Stimulated activated CD8-positive, alpha-beta memory T cell treated with anti-CD3 and anti-CD28 coated beads, Interleukin-4, amount 100 ng/mL, for 4 hours (primary cell): ENCODE results near the gene RNF225.
"Not testable (repeated sequence)": the region's sequence is repeated elsewhere in the genome, so short reads cannot be mapped to it uniquely, and the experiment has no call there.

Source experiments
- DNase-seq, 2 donors: peaks; one replicate each; pipeline ENCODE4 v3.0.0-alpha.2; 2020; ENCODE audit warnings: low read depth in 2 of 2, low spot score in 1 of 2

Gene RNF225

DNA sequence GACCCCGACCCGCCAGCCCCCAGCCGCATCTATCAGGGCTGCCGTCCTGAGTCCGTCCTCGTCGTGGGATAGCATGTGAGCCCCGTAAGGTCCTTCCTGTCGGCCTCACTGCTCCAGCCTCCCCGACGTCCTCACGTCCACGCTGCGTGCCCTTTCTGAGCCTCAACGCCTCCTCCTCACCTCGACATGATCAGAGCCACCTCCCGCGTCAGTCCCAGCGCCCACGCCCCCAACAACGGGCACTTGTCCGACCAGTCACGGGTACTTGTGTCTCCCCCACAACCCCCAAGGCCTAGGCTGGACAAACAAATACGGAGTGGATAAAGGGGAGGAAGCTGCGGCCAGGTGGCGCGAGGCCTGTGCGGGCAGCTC is 33.6 kb upstream of the RNF225 start:
- DNase-seq, result peak in 1 of 2 donors; percentile 29

DNA sequence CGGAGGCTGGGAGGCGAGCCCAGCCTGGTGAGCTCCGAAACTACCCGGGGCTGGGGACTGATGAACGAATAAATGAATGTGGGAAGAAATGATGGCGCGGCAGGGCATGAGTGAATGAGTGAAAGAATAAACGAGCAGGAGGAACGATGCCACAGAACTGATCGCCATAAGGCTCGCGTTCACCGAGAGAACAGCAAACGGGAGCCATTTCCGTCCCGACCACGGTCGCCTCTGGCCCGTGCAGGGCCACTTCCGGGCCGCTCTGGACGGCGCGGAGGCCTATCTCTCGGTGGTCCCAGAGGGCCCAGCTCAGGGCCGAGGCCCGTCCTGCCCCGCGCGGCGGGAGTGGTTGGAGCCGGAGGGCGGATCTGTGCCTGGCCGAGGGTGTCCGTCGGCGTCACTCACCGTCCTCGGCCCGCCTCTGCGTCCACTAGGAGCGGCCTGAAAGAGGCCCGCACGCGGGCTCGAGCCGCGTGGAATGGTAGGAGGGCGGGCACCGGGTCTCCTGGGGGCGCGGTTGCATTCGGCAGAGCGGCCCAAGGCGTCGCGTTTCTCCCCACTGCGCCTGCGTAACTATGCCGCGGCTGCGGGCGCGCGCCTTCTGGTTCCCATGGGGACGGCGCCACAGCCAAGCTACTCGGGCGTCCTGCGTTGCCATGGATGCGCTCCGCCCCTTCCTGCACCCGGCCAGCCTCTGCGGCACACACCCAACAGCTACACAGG is 33.0 kb upstream of the RNF225 start, which contains the start of gene ZNF497:
TSS of gene ZNF497 (minus strand) at position 480 of the 723 bp plus-strand sequence. CDS start 5,116 bp downstream, outside the sequence.
- DNase-seq, result peak; percentile 87 to 94

DNA sequence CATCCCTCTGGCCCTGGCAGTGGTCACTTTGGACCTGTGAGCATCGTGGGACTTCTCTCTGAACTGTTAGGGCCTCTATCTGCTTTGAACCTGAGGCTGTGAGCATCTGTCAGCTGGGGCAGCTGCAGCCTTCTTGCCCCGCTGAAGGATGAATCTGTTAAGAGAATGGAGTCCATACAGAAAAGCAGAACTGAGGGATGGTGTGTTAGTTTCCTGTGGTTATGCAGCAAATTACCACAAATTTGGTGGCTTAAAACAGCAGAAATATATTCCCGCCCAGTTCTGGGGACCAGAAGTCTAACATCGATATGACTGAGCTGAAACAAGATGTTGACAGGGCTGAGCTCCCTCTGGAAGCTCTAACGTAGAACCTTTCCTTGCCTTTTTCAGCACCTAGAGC is 31.3 kb upstream of the RNF225 start:
- DNase-seq, result no peak

DNA sequence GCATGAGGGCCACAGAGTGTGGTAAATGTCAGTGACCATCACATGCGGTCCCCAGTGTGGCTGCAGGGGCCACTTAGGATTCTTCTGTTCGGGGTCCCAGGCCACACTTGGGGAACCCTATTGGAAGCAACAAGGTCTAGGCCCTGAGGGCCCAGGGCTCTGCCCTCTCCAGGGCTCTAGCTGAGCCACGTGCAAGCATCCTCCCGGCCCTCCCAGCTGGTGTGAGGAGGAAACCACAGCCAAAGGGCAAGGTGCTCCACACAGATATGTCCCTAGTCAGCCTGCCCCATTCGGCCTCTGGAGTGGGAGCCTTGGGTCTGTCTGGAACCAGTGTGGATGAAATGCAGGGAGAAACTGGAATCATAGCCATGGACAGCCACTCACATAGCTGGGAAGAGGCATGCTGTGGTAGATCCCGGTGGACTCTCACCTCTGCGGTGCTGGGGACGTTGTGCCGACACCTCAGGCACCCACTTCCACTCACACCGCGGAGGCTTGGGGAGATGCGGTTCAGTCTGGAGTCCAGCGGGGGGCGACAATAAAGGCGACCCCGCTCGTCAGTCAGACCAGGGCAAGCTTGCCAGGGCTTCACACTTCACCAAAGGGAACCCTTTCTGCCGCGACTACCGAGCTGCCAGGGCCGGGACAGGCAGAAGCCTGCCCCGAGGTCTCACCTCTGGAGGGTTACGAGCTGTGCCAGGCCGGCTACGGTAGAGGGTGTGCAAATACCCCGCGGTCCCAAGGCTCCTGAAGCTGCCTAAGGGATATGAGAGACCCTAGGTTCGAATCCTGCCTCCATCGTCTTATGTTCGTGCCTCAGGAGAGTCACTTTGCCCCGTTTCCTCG is 28.6 kb upstream of the RNF225 start:
- no peak for DNase-seq

DNA sequence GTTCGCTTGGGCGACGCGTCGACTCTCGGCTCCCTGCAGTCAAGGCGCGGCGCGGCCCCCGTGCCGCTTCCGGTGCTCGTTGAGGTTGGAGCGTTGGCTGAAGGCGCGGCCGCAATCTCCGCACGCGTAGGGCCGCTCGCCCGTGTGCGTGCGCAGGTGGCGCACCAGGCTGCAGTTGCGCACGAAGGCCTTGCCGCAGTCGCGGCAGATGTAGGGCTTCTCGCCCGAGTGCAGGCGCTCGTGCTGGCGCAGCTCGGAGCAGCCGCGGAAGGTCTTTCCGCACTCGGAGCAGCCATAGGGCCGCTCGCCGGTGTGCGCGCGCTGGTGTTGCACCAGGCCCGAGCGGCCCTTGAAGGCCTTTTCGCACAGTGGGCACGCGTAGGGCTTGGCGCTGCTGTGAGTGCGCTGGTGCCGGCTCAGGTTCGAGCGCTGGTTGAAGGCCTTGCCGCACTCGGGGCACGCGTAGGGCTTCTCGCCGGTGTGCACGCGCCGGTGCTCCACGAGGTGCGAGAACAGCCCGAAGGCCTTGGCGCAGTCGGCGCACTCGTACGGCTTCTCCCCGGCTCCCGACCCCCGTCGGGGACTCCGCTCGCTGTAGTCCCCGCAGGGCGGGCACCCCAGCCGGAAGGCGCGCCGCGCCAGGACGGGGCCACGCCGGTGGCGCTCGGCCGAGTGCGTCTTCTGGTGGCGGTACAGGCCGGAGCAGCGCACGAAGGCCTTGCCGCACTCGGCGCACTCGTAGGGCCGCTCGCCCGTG is 27.6 kb upstream of the RNF225 start:
- no peak for DNase-seq

DNA sequence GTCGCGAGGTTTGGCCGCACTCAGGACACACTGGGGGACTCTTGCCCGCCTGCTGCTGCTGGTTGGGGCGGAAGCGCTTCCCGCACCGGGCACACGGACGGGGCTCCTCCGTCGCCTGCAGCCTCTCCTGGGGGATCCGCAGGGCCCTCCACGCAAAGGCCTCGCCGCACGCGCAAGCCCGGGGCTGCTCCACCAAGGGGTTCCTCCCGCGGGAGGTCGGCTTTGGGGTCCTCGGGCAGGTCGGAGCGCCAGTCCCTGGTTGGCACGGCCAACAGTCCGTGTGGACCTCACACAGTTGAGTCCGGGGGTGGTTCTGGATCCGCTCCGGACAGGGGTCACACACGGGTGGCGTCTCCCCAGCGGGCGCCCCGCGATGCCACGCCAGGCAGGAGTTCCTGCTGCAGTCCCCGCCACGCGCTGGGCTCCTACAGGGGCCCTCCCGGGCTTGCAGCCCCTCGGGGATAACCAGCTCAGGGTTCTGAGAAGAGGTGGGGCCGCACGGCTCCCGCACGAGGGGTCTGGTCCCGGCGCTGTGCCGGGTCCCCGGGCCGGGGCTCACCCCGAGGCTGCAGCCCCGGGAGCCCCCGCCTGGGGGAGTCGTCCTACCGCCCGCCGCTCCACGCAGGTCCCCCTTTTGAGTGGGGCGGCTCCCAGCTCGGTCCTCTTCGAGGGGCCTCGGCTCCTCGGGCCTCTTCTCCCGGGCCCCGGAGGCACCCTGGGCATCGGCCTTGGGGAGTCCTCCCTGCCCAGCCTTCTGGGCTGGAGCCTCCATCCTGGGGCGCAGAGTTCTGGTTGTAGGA is 26.7 kb upstream of the RNF225 start:
- no peak for DNase-seq

DNA sequence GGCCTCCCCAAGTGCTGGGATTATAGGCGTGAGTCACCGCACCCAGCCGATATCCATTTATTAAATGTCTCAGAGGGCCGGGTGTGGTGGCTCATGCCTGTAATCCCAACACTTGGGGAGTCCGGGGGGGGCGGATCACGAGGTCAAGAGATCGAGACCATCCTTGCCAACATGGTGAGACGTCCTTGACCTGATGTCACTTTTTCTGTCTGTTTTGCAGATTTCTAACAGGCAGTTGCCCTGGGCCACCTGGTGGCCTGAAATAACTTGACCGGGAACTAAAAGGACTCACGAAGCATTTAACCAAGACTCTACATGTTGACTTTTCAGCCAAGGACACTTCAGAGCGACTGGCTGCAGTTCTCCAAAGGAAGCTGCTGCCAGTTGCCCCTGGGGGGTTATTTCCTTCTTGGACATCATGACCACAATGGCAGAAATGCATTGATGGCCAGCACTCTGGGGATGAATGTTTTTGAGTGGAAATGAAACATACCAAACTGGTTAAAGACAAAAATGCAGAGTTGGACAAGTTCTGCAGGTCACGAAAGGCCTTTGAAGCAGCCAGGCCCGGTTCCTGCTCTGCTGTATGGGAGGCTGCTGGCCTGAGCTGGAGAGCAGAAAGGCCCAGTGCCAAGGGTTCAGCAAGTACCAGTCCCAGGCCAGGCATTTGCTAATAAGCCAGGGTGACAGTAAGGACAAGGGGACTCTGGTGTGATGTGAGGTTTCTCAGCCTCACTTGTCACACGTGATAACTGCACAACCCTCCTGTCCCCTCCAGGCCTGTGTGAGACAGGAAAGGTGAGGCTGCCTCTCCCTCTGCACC is 22.9 kb upstream of the RNF225 start:
- no peak for DNase-seq

DNA sequence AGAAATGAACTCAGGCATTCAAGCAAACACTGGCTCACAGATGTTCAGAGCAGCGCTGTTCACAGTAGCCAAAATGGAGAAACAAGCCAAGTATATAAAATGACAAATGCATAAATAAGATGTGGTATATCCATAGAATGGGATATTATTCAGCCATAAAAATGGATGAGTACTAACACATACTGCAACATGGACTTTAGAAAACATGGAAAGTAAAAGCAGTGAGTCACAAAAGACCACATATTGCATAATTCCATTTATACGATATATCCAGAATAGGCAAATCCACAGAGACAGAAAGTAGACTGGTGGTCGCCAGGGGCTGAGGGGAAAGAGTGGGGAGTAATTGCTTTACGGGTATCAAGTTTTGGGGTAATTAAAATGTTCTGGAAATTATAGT is 21.3 kb upstream of the RNF225 start:
- no peak for DNase-seq

DNA sequence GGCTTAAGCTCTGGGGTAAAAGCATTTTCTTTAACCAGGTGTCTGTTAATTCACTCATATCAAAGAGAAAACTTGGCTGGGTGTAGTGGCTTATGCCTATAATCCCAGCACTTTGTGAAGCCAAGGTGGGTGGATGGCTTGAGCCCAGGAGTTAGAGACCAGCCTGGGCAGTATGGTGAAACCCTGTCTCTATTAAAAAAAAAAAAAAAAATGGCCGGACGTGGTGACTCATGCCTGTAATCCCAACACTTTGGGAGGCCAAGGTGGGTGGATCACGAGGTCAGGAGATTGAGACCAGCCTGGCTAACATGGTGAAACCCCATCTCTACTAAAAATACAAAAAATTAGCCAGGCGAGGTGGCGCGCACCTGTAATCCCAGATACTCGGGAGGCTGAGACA is 18.7 kb upstream of the RNF225 start:
- not testable (repeated sequence) for DNase-seq

DNA sequence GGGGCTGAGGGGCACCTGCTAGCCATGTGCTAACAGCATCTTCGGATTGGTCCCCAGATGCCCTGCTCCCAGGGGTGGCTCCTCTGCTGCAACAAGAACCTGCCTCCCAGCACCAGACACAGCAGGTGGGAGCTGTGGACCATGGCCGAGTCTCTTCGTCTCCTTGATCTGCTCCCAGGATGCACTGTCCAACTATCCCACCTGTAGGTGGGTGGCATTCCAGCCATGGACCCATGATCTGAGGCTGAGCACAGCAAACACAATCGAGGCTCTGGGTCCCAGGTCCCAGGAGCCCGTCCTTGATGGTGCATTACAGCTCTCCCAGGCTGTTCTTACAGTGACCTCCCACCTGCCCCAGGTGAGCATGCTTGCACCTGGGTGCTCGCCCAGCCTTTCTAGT is 16.2 kb upstream of the RNF225 start:
- no peak for DNase-seq

DNA sequence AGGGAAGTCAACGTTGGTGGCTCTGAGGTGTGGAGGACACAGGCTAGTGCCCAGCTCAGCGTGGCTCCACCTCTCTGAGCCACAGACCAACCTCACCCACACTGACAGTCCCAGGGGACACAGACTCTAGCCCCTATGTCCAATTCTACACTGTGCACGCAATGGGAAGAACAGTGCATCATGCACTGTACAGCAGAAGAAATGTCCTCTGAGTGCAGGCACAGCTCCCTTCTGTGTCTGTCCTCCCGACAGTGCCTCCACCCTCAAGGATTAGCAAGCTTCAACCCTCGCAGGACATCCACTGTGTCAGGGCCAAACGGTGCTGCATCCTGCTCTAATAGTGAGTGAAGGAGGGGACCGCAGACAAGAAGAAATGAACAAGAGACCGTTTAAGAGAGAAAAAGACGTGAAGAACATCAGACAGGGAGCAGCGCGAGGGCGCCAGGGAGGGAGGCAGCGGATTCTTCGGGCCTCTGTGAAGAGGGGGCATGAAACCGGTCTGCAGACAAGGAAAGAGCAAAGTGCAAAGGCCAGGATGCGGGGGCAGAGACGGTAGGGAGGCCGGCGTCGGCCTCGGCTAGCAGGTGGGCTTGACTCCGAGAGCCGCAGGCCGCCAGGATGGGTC is 15.3 kb upstream of the RNF225 start:
- DNase-seq, result no peak

DNA sequence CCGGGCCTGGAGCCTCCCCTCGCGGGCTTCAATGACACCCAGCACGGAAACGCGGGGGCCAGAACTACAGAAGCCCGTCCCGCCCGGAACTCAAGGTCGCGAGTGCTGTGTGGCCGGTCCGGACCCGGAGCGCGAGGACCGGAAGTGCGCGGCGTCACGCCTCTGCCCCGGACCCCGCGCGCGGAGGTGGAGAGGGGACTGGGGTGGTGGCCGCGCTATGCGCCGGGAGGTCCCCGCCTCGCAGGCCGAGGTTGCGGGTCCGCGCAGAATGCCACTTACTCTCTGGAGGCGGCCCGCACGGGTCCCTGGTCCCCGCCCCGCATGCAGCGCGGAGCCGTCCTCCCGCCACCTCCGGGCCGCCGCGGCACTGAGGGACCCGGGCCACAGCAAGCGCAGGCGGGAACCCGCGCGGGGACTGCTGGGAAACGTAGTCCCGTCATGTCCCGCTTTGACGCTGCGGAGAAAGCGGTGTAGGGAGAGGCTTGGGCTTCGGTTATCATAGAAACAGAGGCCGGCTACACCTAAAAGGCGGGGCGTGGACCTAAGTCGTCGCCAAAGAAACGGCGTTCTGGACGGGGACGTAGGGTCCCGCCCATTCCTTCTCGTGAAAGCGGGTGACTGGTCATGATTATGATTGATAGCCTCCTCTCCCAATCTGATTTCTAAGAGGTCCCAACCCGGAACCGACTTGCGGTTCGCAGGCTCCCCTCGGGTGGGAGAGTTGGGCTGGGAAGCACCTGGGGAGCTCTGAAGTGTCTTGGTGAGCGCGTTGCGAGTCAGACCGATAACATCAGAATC is 14.6 kb upstream of the RNF225 start, which contains the start of gene ZNF837:
TSS of gene ZNF837 (minus strand) at position 369 of the 798 bp plus-strand sequence. CDS start 11,698 bp downstream, outside the sequence.
- DNase-seq, result peak; percentile 92 to 96

DNA sequence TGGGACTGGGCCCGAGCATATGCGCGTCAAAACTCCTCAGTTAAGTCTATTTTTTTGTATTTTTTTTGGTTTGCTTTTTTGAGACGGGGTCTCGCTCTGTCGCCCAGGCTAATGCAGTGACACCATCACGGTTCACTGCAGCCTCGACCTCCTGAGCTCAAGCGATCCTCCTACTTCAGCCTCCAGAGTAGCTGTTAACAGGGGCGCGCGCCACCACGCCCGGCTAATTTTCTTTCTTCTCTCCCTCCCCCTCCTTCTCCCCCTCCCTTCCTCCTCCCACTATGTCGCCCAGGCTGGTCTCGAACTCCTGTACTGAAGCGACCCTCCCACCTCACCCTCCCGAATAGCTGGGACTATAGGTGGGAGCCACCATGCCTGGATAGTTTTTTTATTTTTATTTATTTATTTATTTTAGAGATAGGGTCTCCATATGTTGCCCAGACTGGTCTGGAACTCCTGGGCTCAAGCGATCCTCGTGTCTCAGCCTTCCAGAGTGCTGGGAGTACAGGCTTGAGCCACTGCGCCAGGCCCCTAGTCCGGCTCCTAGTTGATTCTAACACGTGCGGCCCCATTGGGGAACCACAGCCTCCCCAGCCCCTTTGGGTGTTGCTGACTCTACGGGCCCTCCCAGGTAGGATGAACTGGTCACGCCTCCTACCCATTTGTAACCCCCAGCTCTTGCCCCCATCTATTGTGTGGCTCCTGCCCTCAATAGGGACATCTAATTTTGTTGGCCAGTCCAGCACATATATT is 13.8 kb upstream of the RNF225 start:
- DNase-seq, result no peak

DNA sequence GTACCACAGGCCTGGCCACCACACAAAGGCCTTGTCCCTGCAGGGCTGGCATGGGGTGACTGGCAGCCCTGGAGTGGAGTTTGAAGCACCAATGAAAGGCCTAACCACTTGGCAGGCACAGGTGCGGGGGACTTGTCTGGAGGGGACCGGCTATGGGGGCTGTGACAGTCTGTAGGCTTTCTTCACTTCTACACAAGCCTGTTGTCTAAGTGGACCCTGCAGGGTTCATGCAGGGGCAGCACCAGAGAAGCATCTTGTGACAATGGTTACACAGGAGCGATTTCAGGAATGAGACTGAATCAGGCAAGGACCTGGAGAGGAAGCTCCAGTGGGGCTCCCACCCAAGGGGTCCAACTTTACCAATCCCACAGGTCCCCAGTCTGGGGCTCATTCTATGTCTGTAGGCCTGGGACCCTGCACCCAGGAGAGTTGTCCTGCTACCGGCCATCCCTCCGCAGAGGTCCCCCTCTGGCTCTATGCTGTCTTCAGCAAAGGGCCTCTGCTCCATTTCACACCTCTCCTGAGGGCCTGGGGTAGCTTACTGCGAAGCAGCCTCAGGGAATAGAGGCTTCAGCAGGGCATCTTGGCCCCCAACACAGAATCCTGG is 12.4 kb upstream of the RNF225 start:
- DNase-seq, result no peak

DNA sequence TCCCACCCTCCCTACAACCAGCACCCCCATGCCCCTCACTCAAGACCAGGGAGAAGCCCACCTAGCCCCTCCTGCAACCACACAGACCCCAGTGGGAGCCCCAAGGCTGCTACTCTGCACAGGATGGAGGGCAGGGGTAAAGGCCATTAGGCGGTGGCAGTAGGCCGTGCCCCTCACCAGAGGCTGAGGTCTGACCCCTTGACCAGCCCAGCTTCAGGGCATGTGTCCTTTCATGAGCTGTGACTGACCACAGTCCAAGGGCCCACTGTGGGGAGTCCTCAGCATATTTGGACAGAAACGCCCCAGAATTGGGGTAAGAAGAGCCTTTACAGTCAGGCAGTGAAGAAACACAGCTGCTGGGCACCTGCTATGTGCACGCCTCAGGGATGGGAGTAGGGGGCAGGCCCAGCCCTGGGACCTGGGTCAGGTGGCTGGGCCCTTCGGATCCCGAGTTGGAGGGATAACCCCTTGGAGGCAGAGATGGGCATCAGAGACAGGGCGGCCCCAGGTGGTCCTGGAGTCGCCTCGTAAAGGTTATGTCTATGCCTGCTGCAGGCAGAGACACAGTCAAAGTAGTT is 10.1 kb upstream of the RNF225 start:
- no peak for DNase-seq

DNA sequence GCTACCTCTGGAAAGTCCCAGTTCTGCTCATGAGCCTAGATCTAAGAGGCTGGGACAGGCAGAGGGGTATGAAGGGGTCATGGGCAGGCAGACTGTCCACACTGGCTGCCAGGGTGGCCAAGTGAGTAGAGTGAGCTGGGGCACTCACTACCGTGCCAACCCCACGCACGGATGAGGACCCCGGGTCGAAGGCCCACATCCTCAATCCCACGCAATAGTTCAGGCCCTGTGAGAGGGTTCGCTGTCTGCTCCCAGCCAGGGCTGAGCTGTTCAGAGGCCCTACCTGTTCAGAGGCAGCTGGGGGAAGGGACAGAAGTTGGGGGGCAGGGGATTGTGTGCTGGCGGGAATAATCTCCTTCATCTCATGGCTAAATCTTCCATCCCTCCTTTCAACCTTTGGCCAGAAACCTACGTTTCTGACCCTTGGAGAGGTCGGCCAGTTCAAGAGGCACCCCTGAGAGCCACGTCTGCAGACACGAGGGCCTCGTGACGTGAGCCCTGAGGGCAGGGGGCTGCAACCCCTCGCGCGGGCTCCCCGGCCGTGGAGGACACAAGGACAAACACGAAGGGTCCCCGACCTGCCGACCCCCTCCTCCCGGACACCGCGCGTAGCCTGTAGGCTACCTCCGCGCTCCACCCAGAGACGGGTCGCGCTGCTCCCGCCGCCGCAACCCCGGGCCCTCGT is 9.4 kb upstream of the RNF225 start:
- no peak for DNase-seq
